Right cardiac atrium (tissue), 5 donors: ENCODE measurements around the gene TMCC1. TPM values are rescaled to one million over a fixed set of nuclear protein-coding genes. Genes with fewer than 3 reads are reported as not detected.
"Not testable (repeated sequence)": the region's sequence is repeated elsewhere in the genome, so short reads cannot be mapped to it uniquely, and the experiment has no call there.

Source experiments
- ATAC-seq, 2 donors: fragments of 200-7000 bp; cut with Tn5 transposase; one replicate each; pipeline versions ENCODE4 v1.8.0 to v1.9.1; 2020; ENCODE audit warnings: moderate library complexity in 2 of 2, mild to moderate bottlenecking in 1 of 2
- DNase-seq, 3 donors: peaks; one replicate each; pipeline ENCODE4 v3.0.0-alpha.2; 2020
- H3K27ac ChIP-seq: one replicate; pipeline ENCODE4 v1.5.1; 2013; ENCODE audit warnings: mild to moderate bottlenecking, low read length, control low read depth, moderate library complexity
- H3K27me3 ChIP-seq: one replicate; pipeline ENCODE4 v1.6.1; 2013; ENCODE audit not compliant: control insufficient read depth, insufficient read depth
- H3K4me1 ChIP-seq: one replicate; pipeline ENCODE4 v1.6.1; 2013; ENCODE audit warnings: low read length; ENCODE audit not compliant: control insufficient read depth, insufficient read depth
- H3K4me3 ChIP-seq: one replicate; pipeline ENCODE4 v1.5.1; 2013; ENCODE audit warnings: low read length, control low read depth
- H3K9me3 ChIP-seq: one replicate; pipeline ENCODE4 v1.6.1; 2013; ENCODE audit warnings: low read length; ENCODE audit not compliant: control insufficient read depth
- WGBS: extraction: QIAGEN DNeasy Blood & Tissue Kit; methylation state at CpG from one replicate; pipeline ENCODE4 v1.1.7; 2013; 5-methylcytosine and 5-hydroxymethylcytosine counted together
- intact Hi-C, 4 donors: fragments of 100-400 bp; cut with DNase I; formaldehyde crosslinking; loops; one replicate each; pipeline versions ENCODE4 v1.11.0 to v1.14.0; 2022 to 2023
- polyA plus RNA-seq: library from polyadenylated mRNA; stranded (reverse); fragments of 200-250 nt; gene quantifications from one replicate; pipeline ENCODE4 v1.2.3, GENCODE V29; 2013
- total RNA-seq, 4 donors: library from RNA; stranded (reverse); fragmentation: NEBNext Ultra II Directional; extraction: Animal tissue kit (Norgen Biotek cat#: 25700); gene quantifications; one replicate each; pipeline ENCODE4 v1.2.1, GENCODE V29; 2021
- donor health status: healthy with polysubstance abuse.
- donor health status: DM: no; HTN: yes; CAD: no.
- donor health status: DM: no; HTN: no; CAD: no.
- donor health status: DM: no; HTN: yes; CAD: no; lungs with severe emphysema.
- donor health status: DM: yes; HTN: yes; CAD: no.

The TMCC1 gene
- total and polyA plus RNA-seq, 5 donors, result 12.9 to 45.0 (median 42.9) TPM

- intact Hi-C loops, result no loop called here
Observed at GRCh38 chr3:129773691-129774663, 119.5 kb downstream of the TMCC1 start.

DNA sequence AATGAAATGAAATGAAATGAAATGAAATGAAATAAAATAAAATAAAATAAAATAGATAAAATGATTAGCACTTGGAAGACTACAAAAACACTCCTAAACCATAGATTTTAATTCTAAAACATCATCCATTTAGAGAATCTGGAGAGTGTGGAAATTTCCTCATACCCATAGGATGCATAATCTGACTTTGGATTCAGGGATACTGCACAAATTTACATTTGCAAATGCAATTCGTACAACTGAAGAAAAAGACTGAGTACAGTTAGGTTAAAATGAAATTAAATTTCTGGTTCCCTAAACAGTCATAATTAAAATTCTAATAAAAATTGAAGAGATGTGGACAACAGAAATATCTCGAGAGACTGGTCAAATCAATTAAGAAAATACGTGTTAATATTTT lies 122.9 kb downstream of the TMCC1 start:
- 97% methylated on average over 3 of the region's 3 CpGs for WGBS
- intact Hi-C loops, result no loop called here
- ATAC-seq, result no peak
- DNase-seq, result no peak
- no peak overlapping the region for H3K4me3 ChIP-seq
- no peaks in the 10 kb centered on the region for H3K4me1 ChIP-seq
- no peak overlapping the region for H3K27ac ChIP-seq
- H3K27me3 ChIP-seq, result no peaks in the 10 kb centered on the region
- no peaks in the 10 kb centered on the region for H3K9me3 ChIP-seq

More at GRCh38 chr3:129773691-129774663, 119.5 kb downstream of the TMCC1 start:
- Histone ChIP-seq H3K27ac (no peak overlapping the region), H3K4me1 (no peaks in the 10 kb centered on the region), H3K9me3 (no peaks in the 10 kb centered on the region), H3K27me3 (no peaks in the 10 kb centered on the region), H3K4me3 (no peak overlapping the region)
- DNase-seq (no peak), ATAC-seq (no peak)

GRCh38 chr3:129769616-129770015 lies 123.9 kb downstream of the TMCC1 start:
- intact Hi-C loops, result loop anchor here in 1 of 4 donors (10.0 kb wide), 1 partner anchor 115 kb away; no protein-coding TSS in a partner anchor
- ATAC-seq (no peak), DNase-seq (no peak)
- Histone ChIP-seq H3K27ac (no peak overlapping the region), H3K4me1 (no peaks in the 10 kb centered on the region), H3K9me3 (no peaks in the 10 kb centered on the region), H3K4me3 (no peak overlapping the region), H3K27me3 (no peaks in the 10 kb centered on the region)
- WGBS, result 94% methylated on average over 3 of the region's 3 CpGs

GRCh38 chr3:129768728-129769127 lies 124.8 kb downstream of the TMCC1 start:
- Histone ChIP-seq H3K27ac (no peak overlapping the region), H3K4me1 (no peaks in the 10 kb centered on the region), H3K9me3 (no peaks in the 10 kb centered on the region), H3K27me3 (no peaks in the 10 kb centered on the region), H3K4me3 (no peak overlapping the region)
- ATAC-seq (no peak), DNase-seq (no peak)
- intact Hi-C loops, result loop anchor here in 1 of 4 donors (10.0 kb wide), 1 partner anchor 114 kb away; no protein-coding TSS in a partner anchor
- WGBS, result 71% methylated on average over 1 of the region's 1 CpG

- intact Hi-C loops, result loop anchor here in 1 of 4 donors (10.0 kb wide), 1 partner anchor 111 kb away; no protein-coding TSS in a partner anchor
- H3K27ac ChIP-seq, result no peak overlapping the region
- ATAC-seq (no peak), DNase-seq (no peak)
- no peaks in the 10 kb centered on the region for H3K27me3 ChIP-seq
- no peaks in the 10 kb centered on the region for H3K4me1 ChIP-seq
- no peaks in the 10 kb centered on the region for H3K9me3 ChIP-seq
- no peak overlapping the region for H3K4me3 ChIP-seq
- WGBS, result 59% methylated on average over 2 of the region's 2 CpGs
Observed at GRCh38 chr3:129766135-129766534, 127.4 kb downstream of the TMCC1 start.

DNA sequence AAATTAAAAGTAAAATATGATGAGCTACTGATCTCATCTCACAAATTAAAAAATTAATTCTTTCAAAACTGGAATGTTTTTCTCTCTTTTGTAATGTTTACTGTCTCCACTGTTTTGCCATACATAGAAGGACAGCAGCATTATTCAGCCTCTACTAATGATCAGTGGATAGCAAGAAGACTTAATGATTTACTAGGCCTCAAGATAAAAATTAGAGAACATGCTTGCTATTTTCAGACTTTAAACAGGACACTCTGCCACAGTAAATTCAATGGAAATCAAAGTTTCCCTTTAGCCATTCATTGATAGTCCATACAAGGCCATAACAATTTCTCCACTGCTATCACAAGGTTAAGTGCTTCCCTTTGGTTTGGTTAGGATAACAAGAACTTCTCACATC lies 129.4 kb downstream of the TMCC1 start:
- no peak overlapping the region for H3K4me3 ChIP-seq
- no peaks in the 10 kb centered on the region for H3K4me1 ChIP-seq
- no peaks in the 10 kb centered on the region for H3K27me3 ChIP-seq
- intact Hi-C loops, result loop anchor here in 1 of 4 donors (10.0 kb wide), 1 partner anchor 109 kb away; no protein-coding TSS in a partner anchor
- H3K27ac ChIP-seq, result no peak overlapping the region
- DNase-seq (no peak), ATAC-seq (no peak)
- H3K9me3 ChIP-seq, result no peaks in the 10 kb centered on the region

DNA sequence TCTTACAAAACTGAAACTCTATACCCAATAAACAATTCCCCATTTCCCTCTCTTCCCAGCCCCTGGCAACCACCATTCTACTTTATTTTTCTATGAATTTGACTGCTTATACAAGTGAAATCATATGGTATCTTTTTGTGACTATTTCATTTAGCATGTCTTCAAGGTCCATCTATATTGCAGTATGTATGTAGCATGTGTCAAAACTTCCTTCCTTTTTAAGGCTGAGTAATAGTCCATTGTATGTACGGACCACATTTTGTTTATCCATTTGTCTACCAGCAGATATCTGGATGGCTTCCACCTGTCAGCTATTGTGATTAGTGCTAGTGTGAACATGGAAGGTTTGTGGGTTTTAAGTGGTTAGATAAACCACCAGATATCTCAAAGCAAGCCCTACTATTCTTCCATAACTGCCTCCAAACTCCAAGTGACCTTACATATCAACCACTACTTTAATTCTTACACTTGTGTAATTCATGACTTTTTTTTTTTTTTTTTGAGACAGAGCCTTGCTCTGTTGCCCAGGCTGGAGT lies 134.7 kb downstream of the TMCC1 start:
- no peaks in the 10 kb centered on the region for H3K27me3 ChIP-seq
- DNase-seq (no peak), ATAC-seq (no peak)
- H3K9me3 ChIP-seq, result no peaks in the 10 kb centered on the region
- H3K27ac ChIP-seq, result no peak overlapping the region
- H3K4me1 ChIP-seq, result no peaks in the 10 kb centered on the region
- 64% methylated on average over 1 of the region's 1 CpG for WGBS
- no peak overlapping the region for H3K4me3 ChIP-seq
- intact Hi-C loops, result loop anchor here in 1 of 4 donors (10.0 kb wide), 1 partner anchor 46 kb away; no protein-coding TSS in a partner anchor

GRCh38 chr3:129758306-129758705 lies 135.2 kb downstream of the TMCC1 start:
- no peaks in the 10 kb centered on the region for H3K4me1 ChIP-seq
- no peaks in the 10 kb centered on the region for H3K9me3 ChIP-seq
- 90% methylated on average over 2 of the region's 2 CpGs for WGBS
- H3K4me3 ChIP-seq, result no peak overlapping the region
- intact Hi-C loops, result loop anchor here in 1 of 4 donors (10.0 kb wide), 1 partner anchor 46 kb away; no protein-coding TSS in a partner anchor
- ATAC-seq, result no peak
- DNase-seq, result no peak
- H3K27me3 ChIP-seq, result no peaks in the 10 kb centered on the region
- H3K27ac ChIP-seq, result no peak overlapping the region

GRCh38 chr3:129756871-129757270 lies 136.6 kb downstream of the TMCC1 start:
- no peak overlapping the region for H3K27ac ChIP-seq
- WGBS, result 100% methylated on average over 1 of the region's 1 CpG
- H3K4me3 ChIP-seq, result no peak overlapping the region
- H3K27me3 ChIP-seq, result no peaks in the 10 kb centered on the region
- H3K9me3 ChIP-seq, result no peaks in the 10 kb centered on the region
- intact Hi-C loops, result loop anchor here in 1 of 4 donors (10.0 kb wide), 1 partner anchor 48 kb away; no protein-coding TSS in a partner anchor
- ATAC-seq (no peak), DNase-seq (no peak)
- no peaks in the 10 kb centered on the region for H3K4me1 ChIP-seq

GRCh38 chr3:129751105-129751504 lies 142.4 kb downstream of the TMCC1 start:
- H3K4me3 ChIP-seq, H3K4me1 ChIP-seq, DNase-seq, ATAC-seq, H3K27me3 ChIP-seq, H3K9me3 ChIP-seq, H3K27ac ChIP-seq: not testable (repeated sequence)
- WGBS, result 88% methylated on average over 2 of the region's 2 CpGs
- intact Hi-C loops, result loop anchor here in 1 of 4 donors (10.0 kb wide), 1 partner anchor 54 kb away; no protein-coding TSS in a partner anchor

GRCh38 chr3:129749692-129750091 lies 143.8 kb downstream of the TMCC1 start:
- Histone ChIP-seq H3K4me1 (peaks cover 2% of the 10 kb centered on the region), H3K27ac (no peak overlapping the region), H3K4me3 (no peak overlapping the region), H3K27me3 (no peaks in the 10 kb centered on the region), H3K9me3 (no peaks in the 10 kb centered on the region)
- ATAC-seq (no peak), DNase-seq (no peak)
- intact Hi-C loops, result loop anchor here in 1 of 4 donors (10.0 kb wide), 1 partner anchor 55 kb away; no protein-coding TSS in a partner anchor
